Activated CD4-positive, alpha-beta T cell treated with anti-CD3 and anti-CD28 coated beads, Interleukin-2, amount 50 U/mL, for 48 hours (primary cell): ENCODE data around the gene KIAA1614.

ENCODE experiments used
- DNase-seq, 2 experiments: peaks; one replicate each; pipeline ENCODE4 v3.0.0-alpha.2; 2020

Gene KIAA1614

GRCh38 chr1:180912801-180913565, at the start of gene KIAA1614:
TSS of gene KIAA1614 (plus strand) at chr1:180912897. CDS start at chr1:180913244, 347 bp downstream.
- no peak for DNase-seq

GRCh38 chr1:180863158-180863775, 49.4 kb upstream of the KIAA1614 start:
- no peak for DNase-seq

- no peak for DNase-seq
Observed at GRCh38 chr1:180881806-180882509, 30.7 kb upstream of the KIAA1614 start.

GRCh38 chr1:180884588-180885300, 28.0 kb upstream of the KIAA1614 start:
- DNase-seq: no peak

- DNase-seq: no peak
Observed at GRCh38 chr1:180886338-180886737, 26.4 kb upstream of the KIAA1614 start.

- no peak for DNase-seq
Observed at GRCh38 chr1:180887841-180888240, 24.9 kb upstream of the KIAA1614 start.

GRCh38 chr1:180888870-180889269, 23.8 kb upstream of the KIAA1614 start:
- DNase-seq: no peak

- no peak for DNase-seq
Observed at GRCh38 chr1:180889325-180889724, 23.4 kb upstream of the KIAA1614 start.

- no peak for DNase-seq
Observed at GRCh38 chr1:180892272-180892671, 20.4 kb upstream of the KIAA1614 start.

- DNase-seq: no peak
Observed at GRCh38 chr1:180892675-180893074, 20.0 kb upstream of the KIAA1614 start.

- DNase-seq: no peak
Observed at GRCh38 chr1:180893614-180894013, 19.1 kb upstream of the KIAA1614 start.

- no peak for DNase-seq
Observed at GRCh38 chr1:180896161-180896560, 16.5 kb upstream of the KIAA1614 start.

GRCh38 chr1:180898441-180899219, 14.1 kb upstream of the KIAA1614 start:
- DNase-seq: no peak

- DNase-seq: no peak
Observed at GRCh38 chr1:180899262-180899661, 13.4 kb upstream of the KIAA1614 start.

GRCh38 chr1:180901076-180901990, 11.4 kb upstream of the KIAA1614 start:
- DNase-seq: no peak

- no peak for DNase-seq
Observed at GRCh38 chr1:180902541-180902940, 10.2 kb upstream of the KIAA1614 start.

GRCh38 chr1:180905927-180906326, 6.8 kb upstream of the KIAA1614 start:
- DNase-seq: no peak

GRCh38 chr1:180906511-180906910, 6.2 kb upstream of the KIAA1614 start:
- no peak for DNase-seq

- no peak for DNase-seq
Observed at GRCh38 chr1:180907313-180908055, 5.2 kb upstream of the KIAA1614 start.

- no peak for DNase-seq
Observed at GRCh38 chr1:180908074-180908765, 4.5 kb upstream of the KIAA1614 start.
